ENCODE results near the gene DEFB129. TPM values are rescaled to one million over a fixed set of nuclear protein-coding genes. Genes with fewer than 3 reads are reported as not detected.
"Not testable (repeated sequence)": the region's sequence is repeated elsewhere in the genome, so short reads cannot be mapped to it uniquely, and the experiment has no call there.

The DEFB129 gene
- total RNA-seq, 1 donor from 2014 or later: not detected

GRCh38 chr20:199996-200395 is 27.1 kb upstream of the DEFB129 start:
- TF ChIP-seq POLR2AphosphoS5 (IDR thresholded peaks at IDR 0.05; ENCODE audit: insufficient read depth in 1 of 2, low read depth in 1 of 2) (no peak), POLR2A (IDR thresholded peaks at IDR 0.05) (no peak), CTCF (IDR thresholded peaks at IDR 0.05) (no peak)
- intact Hi-C loops (cut with DNase I): no loop called here
- H3K36me3 ChIP-seq: no peaks in the 10 kb centered on the region
- no peaks in the 10 kb centered on the region for H3K4me1 ChIP-seq
- H3K27ac ChIP-seq: no peak overlapping the region
- no peaks in the 10 kb centered on the region for H3K27me3 ChIP-seq
- no peak for DNase-seq (ENCODE audit: extremely low spot score in 2 of 2)
- H3K9me3 ChIP-seq: no peaks in the 10 kb centered on the region
- no peak overlapping the region for H3K4me3 ChIP-seq

- H3K9me3 ChIP-seq; H3K36me3 ChIP-seq; DNase-seq (ENCODE audit: extremely low spot score in 2 of 2); H3K4me1 ChIP-seq; intact Hi-C loops (cut with DNase I); H3K4me3 ChIP-seq; H3K27ac ChIP-seq; H3K27me3 ChIP-seq: not testable (repeated sequence)
Measured at GRCh38 chr20:203630-204029, 23.4 kb upstream of the DEFB129 start.

- Histone ChIP-seq H3K36me3 (no peaks in the 10 kb centered on the region), H3K4me3 (no peak overlapping the region), H3K4me1 (no peaks in the 10 kb centered on the region), H3K9me3 (no peaks in the 10 kb centered on the region), H3K27ac (no peak overlapping the region), H3K27me3 (no peaks in the 10 kb centered on the region)
- DNase-seq (ENCODE audit: extremely low spot score in 2 of 2): no peak
- intact Hi-C loops (cut with DNase I): no loop called here
- no peak for TF ChIP-seq POLR2AphosphoS5 (IDR thresholded peaks at IDR 0.05; ENCODE audit: insufficient read depth in 1 of 2, low read depth in 1 of 2)
- TF ChIP-seq POLR2A (IDR thresholded peaks at IDR 0.05): no peak
- peak in 2 of 3 experiments; percentile 8 to 45 for TF ChIP-seq CTCF (IDR thresholded peaks at IDR 0.05)
Measured at GRCh38 chr20:208942-209566, 18.0 kb upstream of the DEFB129 start.

GRCh38 chr20:210809-211502 is 16.1 kb upstream of the DEFB129 start:
- TF ChIP-seq CTCF (IDR thresholded peaks at IDR 0.05) (no peak), POLR2AphosphoS5 (IDR thresholded peaks at IDR 0.05; ENCODE audit: insufficient read depth in 1 of 2, low read depth in 1 of 2) (no peak), POLR2A (IDR thresholded peaks at IDR 0.05) (no peak)
- Histone ChIP-seq H3K27me3 (no peaks in the 10 kb centered on the region), H3K4me1 (no peaks in the 10 kb centered on the region), H3K4me3 (no peak overlapping the region), H3K36me3 (no peaks in the 10 kb centered on the region), H3K27ac (no peak overlapping the region), H3K9me3 (no peaks in the 10 kb centered on the region)
- intact Hi-C loops (cut with DNase I): no loop called here
- no peak for DNase-seq (ENCODE audit: extremely low spot score in 2 of 2)

GRCh38 chr20:214383-214782 is 12.7 kb upstream of the DEFB129 start:
- no peaks in the 10 kb centered on the region for H3K4me1 ChIP-seq
- H3K9me3 ChIP-seq: no peaks in the 10 kb centered on the region
- no peaks in the 10 kb centered on the region for H3K27me3 ChIP-seq
- H3K4me3 ChIP-seq: no peak overlapping the region
- no peak for TF ChIP-seq CTCF (IDR thresholded peaks at IDR 0.05)
- no peak for TF ChIP-seq POLR2AphosphoS5 (IDR thresholded peaks at IDR 0.05; ENCODE audit: insufficient read depth in 1 of 2, low read depth in 1 of 2)
- no peak for TF ChIP-seq POLR2A (IDR thresholded peaks at IDR 0.05)
- DNase-seq (ENCODE audit: extremely low spot score in 2 of 2): no peak
- intact Hi-C loops (cut with DNase I): no loop called here
- H3K36me3 ChIP-seq: no peaks in the 10 kb centered on the region
- no peak overlapping the region for H3K27ac ChIP-seq

Measured in vagina (tissue), 2 donors.